ENCODE measurements around the gene FAM118B.
A peak's percentile ranks its signal among the peaks of the same experiment; 100 is the strongest.

The FAM118B gene

GRCh38 chr11:126297004-126297403 is 85.4 kb downstream of the FAM118B start:
- TF ChIP-seq, protein P1, sequence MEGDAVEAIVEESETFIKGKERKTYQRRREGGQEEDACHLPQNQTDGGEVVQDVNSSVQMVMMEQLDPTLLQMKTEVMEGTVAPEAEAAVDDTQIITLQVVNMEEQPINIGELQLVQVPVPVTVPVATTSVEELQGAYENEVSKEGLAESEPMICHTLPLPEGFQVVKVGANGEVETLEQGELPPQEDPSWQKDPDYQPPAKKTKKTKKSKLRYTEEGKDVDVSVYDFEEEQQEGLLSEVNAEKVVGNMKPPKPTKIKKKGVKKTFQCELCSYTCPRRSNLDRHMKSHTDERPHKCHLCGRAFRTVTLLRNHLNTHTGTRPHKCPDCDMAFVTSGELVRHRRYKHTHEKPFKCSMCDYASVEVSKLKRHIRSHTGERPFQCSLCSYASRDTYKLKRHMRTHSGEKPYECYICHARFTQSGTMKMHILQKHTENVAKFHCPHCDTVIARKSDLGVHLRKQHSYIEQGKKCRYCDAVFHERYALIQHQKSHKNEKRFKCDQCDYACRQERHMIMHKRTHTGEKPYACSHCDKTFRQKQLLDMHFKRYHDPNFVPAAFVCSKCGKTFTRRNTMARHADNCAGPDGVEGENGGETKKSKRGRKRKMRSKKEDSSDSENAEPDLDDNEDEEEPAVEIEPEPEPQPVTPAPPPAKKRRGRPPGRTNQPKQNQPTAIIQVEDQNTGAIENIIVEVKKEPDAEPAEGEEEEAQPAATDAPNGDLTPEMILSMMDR (IDR thresholded peaks at IDR 0.05): no peak

- TF ChIP-seq, protein P1 (IDR thresholded peaks at IDR 0.05): no peak
Observed at GRCh38 chr11:126303623-126304456, 92.3 kb downstream of the FAM118B start, which contains the start of gene DCPS. TSS of gene DCPS (plus strand) at chr11:126304060. CDS start at chr11:126304081, 21 bp downstream.

DNA sequence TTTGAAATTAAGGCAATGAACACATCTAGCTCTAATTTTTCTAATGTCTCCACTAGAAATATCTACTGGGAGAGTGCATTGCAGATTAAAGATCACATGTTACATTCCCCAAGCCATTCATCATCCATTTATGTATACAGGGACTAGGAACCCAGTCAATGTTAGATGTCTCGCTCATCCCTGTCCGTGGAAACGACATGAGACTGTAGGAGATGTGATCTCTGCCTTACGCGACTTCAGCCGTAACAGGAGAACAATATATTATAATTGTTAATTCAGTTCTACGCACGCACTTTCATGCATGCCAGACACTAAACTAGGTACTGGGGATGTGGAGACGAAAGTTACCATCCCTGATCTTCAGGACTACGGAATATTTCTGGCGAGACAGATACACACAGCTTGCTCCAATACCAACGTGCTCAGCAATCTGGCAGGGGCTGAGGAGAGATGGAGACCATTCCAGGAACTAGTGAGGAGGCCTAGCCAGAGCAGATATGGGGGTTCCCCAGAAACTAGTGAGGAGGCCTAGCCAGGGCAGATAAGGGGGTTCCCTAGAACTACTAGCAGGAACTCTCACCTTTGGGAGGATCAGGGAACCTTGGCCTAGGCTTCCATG is 93.0 kb downstream of the FAM118B start:
- TF ChIP-seq, protein P1 (IDR thresholded peaks at IDR 0.05): no peak

- TF ChIP-seq, protein P1 (IDR thresholded peaks at IDR 0.05): no peak
Observed at GRCh38 chr11:126305699-126306098, 94.1 kb downstream of the FAM118B start.

- TF ChIP-seq, protein P1 (IDR thresholded peaks at IDR 0.05): peak; percentile 27; the same call in 1 of the 2 replicates
Observed at GRCh38 chr11:126307706-126308105, 96.1 kb downstream of the FAM118B start.

DNA sequence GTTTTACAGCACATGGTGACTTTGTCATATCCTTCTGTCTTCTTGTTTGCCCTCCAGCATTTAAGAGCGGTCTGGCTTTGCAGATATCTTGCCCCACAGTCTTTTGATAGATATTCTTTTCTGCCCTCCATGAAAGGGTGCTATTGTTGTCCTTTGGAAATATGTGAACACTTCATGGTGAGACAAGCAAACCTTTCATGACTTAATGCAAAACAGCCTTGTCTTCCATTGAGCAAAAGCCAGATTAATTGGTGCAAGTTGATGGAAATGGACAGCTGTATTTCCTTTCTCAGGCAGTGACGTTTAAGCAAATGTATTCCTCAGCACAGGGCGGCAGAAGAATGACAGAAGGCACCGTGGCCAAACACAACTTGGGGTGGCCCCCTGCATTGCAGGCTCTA is 96.7 kb downstream of the FAM118B start:
- TF ChIP-seq, protein P1 (IDR thresholded peaks at IDR 0.05): no peak

- TF ChIP-seq, protein P1 (IDR thresholded peaks at IDR 0.05): peak; percentile 89
Observed at GRCh38 chr11:126310200-126310991, 98.8 kb downstream of the FAM118B start.

All from LNCAP (cell line).